T47D (cell line): ENCODE results near the gene STOML3.
A peak's percentile ranks its signal among the peaks of the same experiment; 100 is the strongest.

ENCODE experiments used
- DNase-seq, 2 experiments: peaks; one replicate each; pipeline versions ENCODE4 v3.0.0 to v3.0.0-alpha.2; 2011 to 2012; ENCODE audit warnings: low read depth in 1 of 2, low spot score in 1 of 2
- JUND ChIP-seq: IDR thresholded peaks from 2 replicates; pipeline ENCODE4 v1.6.1; 2012; ENCODE audit warnings: low read depth
- in situ Hi-C: cut with HindIII; loops from 2 replicates; pipeline ENCODE4 v1.10.0; 2016; ENCODE audit warnings: low sequenced_read_pairs, low pct_unique_long_range_greater_than_20kb

Gene STOML3, protein sequence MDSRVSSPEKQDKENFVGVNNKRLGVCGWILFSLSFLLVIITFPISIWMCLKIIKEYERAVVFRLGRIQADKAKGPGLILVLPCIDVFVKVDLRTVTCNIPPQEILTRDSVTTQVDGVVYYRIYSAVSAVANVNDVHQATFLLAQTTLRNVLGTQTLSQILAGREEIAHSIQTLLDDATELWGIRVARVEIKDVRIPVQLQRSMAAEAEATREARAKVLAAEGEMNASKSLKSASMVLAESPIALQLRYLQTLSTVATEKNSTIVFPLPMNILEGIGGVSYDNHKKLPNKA

DNA sequence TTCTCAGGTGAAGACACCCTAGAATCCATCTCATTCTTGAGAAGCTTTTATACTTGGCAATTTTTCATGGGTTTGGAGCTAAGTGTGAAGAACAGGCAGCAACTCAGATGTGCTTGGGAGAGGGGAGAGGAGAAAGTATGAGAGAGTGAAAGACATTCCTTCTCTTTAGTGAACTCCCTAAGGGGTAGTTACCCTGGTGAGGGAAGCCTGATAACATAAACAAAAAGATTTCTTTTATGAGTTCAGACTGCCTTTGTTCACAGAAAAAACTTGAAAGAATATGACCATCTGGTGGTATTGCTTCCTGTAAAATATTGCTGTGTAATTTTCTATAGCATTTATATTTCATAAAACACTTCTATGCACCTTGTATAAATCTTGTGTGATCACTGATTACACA is at the start of gene STOML3:
STOML3 (minus strand) TSS at position 139 of the 400 bp plus-strand sequence; CDS start at position 29, 110 bp downstream.
- DNase-seq: no peak
- in situ Hi-C loops: no loop called here
- TF ChIP-seq JUND: no peak

DNA sequence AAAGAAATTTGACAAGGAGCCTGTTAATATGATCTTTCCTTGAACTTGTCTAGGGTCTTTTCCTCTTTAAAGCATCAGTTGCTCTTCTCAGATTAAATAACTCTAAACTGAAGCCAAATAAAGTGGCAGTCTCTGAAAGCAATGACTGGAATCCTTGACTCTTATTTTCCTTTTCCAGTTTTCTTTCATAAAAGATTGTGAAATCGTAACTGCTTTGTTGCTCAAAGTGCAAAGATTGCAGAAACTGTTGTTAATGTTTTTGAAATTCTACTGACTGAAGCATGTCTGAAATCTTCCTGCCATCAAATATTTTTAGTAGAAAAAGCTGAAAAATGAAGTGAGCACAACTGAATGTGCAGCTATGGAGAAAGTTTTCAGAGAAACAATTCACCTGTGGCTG is 49.6 kb upstream of the STOML3 start:
- no peak for TF ChIP-seq JUND
- in situ Hi-C loops: no loop called here
- no peak for DNase-seq

DNA sequence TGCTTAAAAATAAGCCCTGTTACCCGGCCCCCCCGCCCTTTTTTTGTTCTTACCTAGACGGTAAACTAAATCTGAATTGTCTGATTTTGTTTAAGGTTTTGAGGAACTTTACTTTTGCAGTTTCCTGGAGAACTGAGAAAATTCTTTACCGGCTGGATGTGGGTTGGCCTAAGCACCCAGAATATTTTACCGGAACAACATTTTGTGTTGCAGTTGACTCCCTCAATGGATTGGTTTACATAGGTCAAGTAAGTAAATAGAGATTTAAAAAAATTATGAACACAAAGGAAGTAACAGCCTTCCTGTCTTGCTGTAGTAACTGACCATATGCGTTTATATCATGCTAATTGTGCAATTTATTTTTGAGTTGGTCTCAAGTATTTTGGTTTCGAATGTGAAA is 48.4 kb upstream of the STOML3 start:
- DNase-seq: no peak
- in situ Hi-C loops: no loop called here
- no peak for TF ChIP-seq JUND

DNA sequence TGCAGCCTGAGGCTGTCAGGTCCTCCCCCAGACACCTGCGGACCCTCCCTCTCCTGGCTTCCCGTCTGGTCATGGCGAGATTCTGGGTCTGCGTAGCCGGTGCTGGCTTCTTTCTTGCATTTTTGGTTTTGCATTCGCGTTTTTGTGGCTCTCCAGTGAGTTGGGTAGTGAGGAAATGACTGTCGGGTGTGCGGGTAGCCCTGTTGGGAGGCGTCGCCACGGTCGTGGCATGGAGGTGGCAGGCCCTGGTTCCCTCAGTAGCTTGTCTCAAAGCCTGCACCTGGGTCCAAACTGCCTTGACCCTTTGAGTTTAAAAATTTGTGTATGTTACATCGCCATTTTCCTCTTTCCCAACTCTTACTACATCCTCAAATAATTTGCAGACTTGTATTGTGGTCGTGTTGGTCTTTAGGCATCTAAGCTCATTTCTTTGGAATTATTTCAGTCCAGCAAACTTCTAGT is 48.0 kb upstream of the STOML3 start:
- no peak for TF ChIP-seq JUND
- DNase-seq: peak in 1 of 2 experiments; percentile 38
- in situ Hi-C loops: no loop called here

DNA sequence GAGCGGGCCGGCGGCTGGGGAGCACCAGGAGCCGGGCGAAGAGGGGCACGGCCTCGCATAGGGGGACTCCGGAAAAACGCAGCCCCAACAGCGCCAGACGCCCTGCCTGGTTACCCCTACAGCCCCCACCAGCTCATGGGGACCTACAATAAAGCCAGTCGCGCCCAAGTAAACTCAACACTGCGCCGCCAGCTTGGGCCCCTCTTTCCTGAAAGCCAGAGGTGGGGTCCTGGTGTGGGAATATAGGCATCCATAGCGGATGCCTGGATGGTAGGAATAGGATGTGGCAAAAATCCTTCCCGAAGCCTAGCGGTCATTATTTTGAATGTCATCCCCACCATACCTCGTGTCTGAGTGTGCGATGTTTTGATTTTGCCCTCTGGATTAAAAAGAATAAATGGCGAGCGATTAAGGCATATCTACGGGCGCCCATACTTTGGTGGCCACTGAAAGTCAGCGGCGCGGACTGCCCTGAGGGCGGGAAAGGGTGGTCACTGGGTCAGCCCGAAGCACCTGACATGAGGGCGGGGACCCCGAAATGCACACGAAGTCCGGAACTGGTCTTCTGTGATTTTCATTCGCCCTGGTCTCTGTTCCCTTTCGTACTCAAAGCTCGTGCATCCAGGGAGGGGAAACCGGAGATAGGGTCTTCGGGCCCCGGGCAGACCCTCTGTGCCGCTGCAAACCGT is 47.4 kb upstream of the STOML3 start, which contains the start of the genes NHLRC3 and PROSER1:
NHLRC3 (plus strand) TSS at position 577 of the 689 bp plus-strand sequence. CDS start 184 bp downstream, outside the sequence.
PROSER1 (minus strand) TSS at position 210 of the 689 bp plus-strand sequence. CDS start 847 bp downstream, outside the sequence.
- no peak for TF ChIP-seq JUND
- DNase-seq: peak; percentile 21 to 92
- in situ Hi-C loops: no loop called here

DNA sequence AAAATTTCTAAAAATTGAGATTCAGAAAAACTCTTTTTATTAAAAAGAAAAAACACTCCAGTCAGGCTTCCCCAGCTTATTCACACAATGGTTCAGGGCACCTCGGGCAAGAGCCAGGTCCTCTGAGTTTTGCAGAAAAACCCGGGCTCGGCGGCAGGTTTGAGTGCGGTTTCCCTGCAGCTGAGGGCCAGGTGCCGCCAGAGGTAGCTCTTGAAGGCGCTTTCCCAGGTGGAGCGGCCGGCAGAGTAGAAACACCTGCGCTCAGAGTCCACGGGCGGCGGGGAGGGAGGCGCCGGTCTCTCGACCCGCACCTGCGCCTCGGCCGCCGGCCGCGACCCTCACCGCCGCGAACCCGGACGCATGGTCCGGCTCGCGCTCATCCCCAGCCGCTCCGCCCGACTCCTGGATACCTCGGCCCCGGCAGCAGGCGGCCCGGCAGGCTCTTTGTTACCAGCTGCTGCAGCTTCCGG is 46.8 kb upstream of the STOML3 start:
- DNase-seq: no peak
- in situ Hi-C loops: no loop called here
- no peak for TF ChIP-seq JUND

DNA sequence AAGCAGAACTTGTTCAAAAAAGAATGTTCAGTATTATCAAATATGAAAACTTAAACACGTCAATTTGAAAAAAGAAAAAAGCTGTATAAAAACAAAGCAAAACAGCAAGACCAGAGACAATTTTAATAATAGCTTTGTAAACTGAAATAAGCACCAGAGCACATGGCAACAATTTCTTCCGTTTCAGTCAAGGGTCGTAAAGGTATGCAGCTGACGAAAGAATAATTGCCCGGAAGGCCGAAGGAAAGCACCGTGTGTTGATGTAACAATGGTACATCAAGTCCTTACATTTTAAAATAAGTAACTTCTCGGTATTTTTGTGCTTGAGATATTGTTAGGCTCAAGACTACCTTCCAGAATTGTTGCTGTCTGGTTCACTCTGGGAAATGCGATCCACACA is 45.6 kb upstream of the STOML3 start:
- no peak for TF ChIP-seq JUND
- no peak for DNase-seq
- in situ Hi-C loops: no loop called here

DNA sequence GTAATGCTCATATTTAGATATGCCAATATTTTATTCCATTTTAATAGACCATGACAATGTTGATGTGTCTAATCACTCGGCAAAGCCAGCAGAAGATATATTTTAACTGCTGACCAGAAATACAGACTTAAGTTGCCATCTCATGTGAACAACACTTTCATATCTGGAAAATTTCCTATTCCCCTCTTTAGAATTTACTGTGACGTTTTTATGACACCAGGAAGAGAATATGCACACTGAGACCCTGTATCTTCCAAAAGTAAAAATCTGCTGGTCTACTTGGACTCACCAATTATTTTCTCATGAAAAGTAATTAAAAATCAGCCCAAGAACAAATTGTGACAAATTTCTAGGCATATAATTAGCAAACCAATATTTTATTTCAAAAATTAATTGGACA is 45.2 kb upstream of the STOML3 start:
- no peak for TF ChIP-seq JUND
- in situ Hi-C loops: no loop called here
- DNase-seq: no peak

DNA sequence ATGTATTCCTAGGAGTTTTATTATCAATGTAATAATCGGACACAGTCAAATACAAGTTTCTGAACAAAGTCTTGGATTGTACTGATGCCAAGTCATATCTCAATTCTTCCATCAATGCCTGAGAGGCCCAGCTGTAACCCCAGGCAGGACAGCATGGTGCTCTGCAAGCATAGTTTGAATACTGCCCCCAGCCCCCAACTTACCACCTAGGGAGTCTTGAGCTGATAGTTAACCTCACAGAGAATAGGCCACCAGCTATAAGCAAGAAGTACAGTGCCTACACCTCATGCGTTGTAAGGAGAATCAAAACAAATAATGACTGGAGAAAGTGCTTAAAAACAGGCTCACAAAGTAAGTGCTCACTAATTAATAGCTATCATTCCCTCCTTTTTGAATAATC is 44.6 kb upstream of the STOML3 start:
- no peak for DNase-seq
- TF ChIP-seq JUND: no peak
- in situ Hi-C loops: no loop called here

DNA sequence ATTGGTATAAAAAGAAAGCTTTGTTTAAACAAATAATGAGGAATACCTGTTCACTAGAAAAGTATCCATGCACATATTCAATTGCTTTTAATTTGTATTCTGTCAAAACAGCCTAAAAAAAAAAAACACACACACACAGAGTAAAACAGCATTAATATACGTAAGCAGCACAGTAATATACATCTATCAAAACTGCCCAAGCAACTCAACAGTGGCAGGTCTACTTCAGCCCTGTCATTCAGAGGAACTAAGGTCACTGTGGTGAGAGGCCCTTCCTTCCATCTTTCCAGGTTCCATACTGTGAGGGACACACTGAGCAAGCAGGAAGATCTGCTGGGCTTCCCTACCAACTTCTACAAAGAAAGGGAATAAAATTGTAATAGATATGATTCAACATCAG is 43.5 kb upstream of the STOML3 start:
- in situ Hi-C loops: no loop called here
- TF ChIP-seq JUND: no peak
- no peak for DNase-seq

DNA sequence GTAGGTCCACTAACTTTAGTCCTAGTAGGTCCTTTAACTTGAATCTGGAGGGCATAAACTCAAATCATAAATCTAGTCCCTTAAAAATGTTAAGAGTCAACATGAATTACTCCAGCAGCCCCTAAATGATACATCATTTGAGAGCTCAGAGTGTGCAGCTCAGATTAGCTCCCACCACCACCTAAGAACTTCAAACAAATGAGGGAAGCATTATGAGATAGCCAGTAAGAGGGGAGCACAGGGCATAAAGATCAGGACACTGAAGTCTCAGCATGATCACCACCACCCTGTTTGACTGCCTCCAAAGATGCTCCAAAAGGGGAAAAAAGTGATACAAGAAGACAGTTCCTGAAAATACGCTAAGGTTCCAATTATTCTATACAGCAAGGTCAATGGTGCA is 41.5 kb upstream of the STOML3 start:
- TF ChIP-seq JUND: no peak
- no peak for DNase-seq
- in situ Hi-C loops: no loop called here

DNA sequence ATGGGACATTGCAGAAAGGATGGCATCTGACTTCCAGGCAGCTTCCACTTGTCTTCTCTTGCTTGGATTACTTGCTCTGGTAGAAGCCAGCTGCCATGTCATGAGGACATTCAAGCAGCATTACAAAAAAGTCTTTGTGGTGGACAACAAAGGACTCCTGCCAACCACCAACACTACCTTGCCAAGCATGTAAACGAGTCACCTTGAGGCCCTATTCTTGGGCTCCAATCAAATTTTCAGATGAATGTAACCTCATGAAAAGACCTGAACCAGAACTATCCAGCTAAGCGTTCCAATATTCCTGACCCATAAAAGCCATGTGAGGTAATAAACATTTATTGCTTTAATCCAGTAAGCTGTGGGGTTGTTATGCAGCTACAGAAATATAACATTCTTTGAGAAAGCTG is 34.8 kb upstream of the STOML3 start:
- DNase-seq: no peak
- no peak for TF ChIP-seq JUND
- in situ Hi-C loops: no loop called here

DNA sequence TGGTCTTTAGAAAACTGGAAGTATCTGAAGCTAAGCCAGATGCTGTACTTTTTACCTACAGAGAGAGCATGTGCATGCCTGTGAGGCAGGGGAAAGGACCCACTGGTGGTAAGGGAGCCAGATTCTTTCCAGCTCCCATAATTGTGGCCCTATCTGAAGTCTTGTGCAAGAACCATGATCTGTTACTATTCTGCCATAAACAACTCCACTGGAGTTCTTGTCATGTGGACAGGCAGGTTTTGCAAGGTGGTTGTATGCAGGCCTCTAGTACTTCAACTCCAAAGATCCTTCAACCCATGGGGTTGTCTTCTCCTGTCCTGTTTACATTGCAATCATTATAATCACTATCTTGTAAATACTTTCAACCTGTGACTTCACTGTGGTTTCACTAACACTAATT is 33.1 kb upstream of the STOML3 start:
- TF ChIP-seq JUND: no peak
- in situ Hi-C loops: no loop called here
- peak in 1 of 2 experiments; percentile 73 for DNase-seq

DNA sequence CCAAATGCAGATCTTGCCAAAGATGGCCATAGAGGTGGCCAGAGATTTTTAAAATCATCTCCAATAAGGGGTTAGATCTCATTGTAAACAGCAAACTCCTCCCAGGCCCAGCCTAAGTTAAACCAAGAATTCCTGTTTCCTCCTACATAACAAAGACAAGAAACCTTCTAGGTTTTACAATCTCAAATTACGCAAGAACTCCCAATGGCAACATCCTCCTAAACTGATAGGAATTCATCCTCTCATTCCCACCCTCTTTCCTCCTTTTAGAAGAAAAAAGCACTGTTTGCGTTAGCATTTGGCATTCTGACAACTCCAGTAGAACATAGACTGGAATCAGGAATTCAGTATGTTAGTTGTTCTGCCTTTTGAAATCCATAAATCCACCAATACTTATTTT is 32.7 kb upstream of the STOML3 start:
- in situ Hi-C loops: no loop called here

More for the DNA sequence above, 32.7 kb upstream of the STOML3 start:
- no peak for TF ChIP-seq JUND
- no peak for DNase-seq
